ENCODE measurements around the gene C1GALT1C1. TPM values are rescaled to one million over a fixed set of nuclear protein-coding genes. Genes with fewer than 3 reads are reported as not detected.
"Not testable (repeated sequence)": the region's sequence is repeated elsewhere in the genome, so short reads cannot be mapped to it uniquely, and the experiment has no call there.

Gene C1GALT1C1
- total and polyA plus RNA-seq, 2 experiments from 2014 or later: 13.7 to 24.4 TPM

- TF ChIP-seq CTCF (IDR thresholded peaks at IDR 0.05; ENCODE audit: low read depth, low read length): no peak
- Histone ChIP-seq H3K27me3 (no peaks in the 10 kb centered on the region), H3K27ac (no peak overlapping the region), H3K4me1 (ENCODE audit: low read depth) (no peaks in the 10 kb centered on the region), H3K36me3 (no peaks in the 10 kb centered on the region), H3K9me3 (ENCODE audit: low read depth) (no peaks in the 10 kb centered on the region), H3K4me3 (no peak overlapping the region)
- no peak for DNase-seq (ENCODE audit: low read depth in 1 of 2, low spot score in 1 of 2)
Measured at GRCh38 chrX:120668357-120668756, 38.5 kb upstream of the C1GALT1C1 start.

GRCh38 chrX:120664535-120664934 is 34.7 kb upstream of the C1GALT1C1 start:
- not testable (repeated sequence) for H3K27me3 ChIP-seq; H3K27ac ChIP-seq; H3K9me3 ChIP-seq (ENCODE audit: low read depth); H3K4me1 ChIP-seq (ENCODE audit: low read depth); DNase-seq (ENCODE audit: low read depth in 1 of 2, low spot score in 1 of 2); H3K4me3 ChIP-seq; H3K36me3 ChIP-seq

- Histone ChIP-seq H3K4me1 (ENCODE audit: low read depth) (no peaks in the 10 kb centered on the region), H3K27me3 (no peaks in the 10 kb centered on the region), H3K9me3 (ENCODE audit: low read depth) (no peaks in the 10 kb centered on the region), H3K36me3 (no peaks in the 10 kb centered on the region), H3K27ac (no peak overlapping the region), H3K4me3 (no peak overlapping the region)
- peak; percentile 11 for TF ChIP-seq CTCF (IDR thresholded peaks at IDR 0.05; ENCODE audit: low read depth, low read length)
- peak in 1 of 2 donors; percentile 37 for DNase-seq (ENCODE audit: low read depth in 1 of 2, low spot score in 1 of 2)
Measured at GRCh38 chrX:120664081-120664480, 34.2 kb upstream of the C1GALT1C1 start.

GRCh38 chrX:120662662-120663061 is 32.8 kb upstream of the C1GALT1C1 start:
- no peaks in the 10 kb centered on the region for H3K27me3 ChIP-seq
- H3K27ac ChIP-seq: no peak overlapping the region
- no peak overlapping the region for H3K4me3 ChIP-seq
- TF ChIP-seq CTCF (IDR thresholded peaks at IDR 0.05; ENCODE audit: low read depth, low read length): no peak
- no peaks in the 10 kb centered on the region for H3K36me3 ChIP-seq
- no peak for DNase-seq (ENCODE audit: low read depth in 1 of 2, low spot score in 1 of 2)
- H3K4me1 ChIP-seq (ENCODE audit: low read depth): no peaks in the 10 kb centered on the region
- H3K9me3 ChIP-seq (ENCODE audit: low read depth): no peaks in the 10 kb centered on the region

- H3K4me1 ChIP-seq (ENCODE audit: low read depth): no peaks in the 10 kb centered on the region
- H3K27ac ChIP-seq: no peak overlapping the region
- no peak for TF ChIP-seq CTCF (IDR thresholded peaks at IDR 0.05; ENCODE audit: low read depth, low read length)
- no peaks in the 10 kb centered on the region for H3K9me3 ChIP-seq (ENCODE audit: low read depth)
- H3K36me3 ChIP-seq: no peaks in the 10 kb centered on the region
- H3K4me3 ChIP-seq: no peak overlapping the region
- DNase-seq (ENCODE audit: low read depth in 1 of 2, low spot score in 1 of 2): no peak
- H3K27me3 ChIP-seq: no peaks in the 10 kb centered on the region
Measured at GRCh38 chrX:120660637-120661036, 30.8 kb upstream of the C1GALT1C1 start.

- no peaks in the 10 kb centered on the region for H3K9me3 ChIP-seq (ENCODE audit: low read depth)
- no peak for TF ChIP-seq CTCF (IDR thresholded peaks at IDR 0.05; ENCODE audit: low read depth, low read length)
- H3K36me3 ChIP-seq: no peaks in the 10 kb centered on the region
Measured at GRCh38 chrX:120653000-120653399, 23.1 kb upstream of the C1GALT1C1 start.

GRCh38 chrX:120652256-120652655 is 22.4 kb upstream of the C1GALT1C1 start:
- DNase-seq (ENCODE audit: low read depth in 1 of 2, low spot score in 1 of 2); H3K27me3 ChIP-seq; H3K9me3 ChIP-seq (ENCODE audit: low read depth); H3K4me1 ChIP-seq (ENCODE audit: low read depth); H3K36me3 ChIP-seq; H3K27ac ChIP-seq; H3K4me3 ChIP-seq: not testable (repeated sequence)

More at GRCh38 chrX:120653000-120653399, 23.1 kb upstream of the C1GALT1C1 start:
- no peaks in the 10 kb centered on the region for H3K4me1 ChIP-seq (ENCODE audit: low read depth)
- no peak overlapping the region for H3K4me3 ChIP-seq
- no peaks in the 10 kb centered on the region for H3K27me3 ChIP-seq
- H3K27ac ChIP-seq: no peak overlapping the region
- DNase-seq (ENCODE audit: low read depth in 1 of 2, low spot score in 1 of 2): no peak
